ENCODE measurements around the gene PCDHGC4.

The PCDHGC4 gene

GRCh38 chr5:141465351-141465750 lies 19.5 kb upstream of the PCDHGC4 start:
- Histone ChIP-seq H3K4me3 (no peak overlapping the region), H3K27me3 (no peaks in the 10 kb centered on the region), H3K36me3 (no peaks in the 10 kb centered on the region), H3K9me3 (no peaks in the 10 kb centered on the region), H3K27ac (no peak overlapping the region), H3K4me1 (no peaks in the 10 kb centered on the region)
- intact Hi-C loops (cut with DNase I; ENCODE audit: low total_unique reads): no loop called here
- TF ChIP-seq, protein P1, sequence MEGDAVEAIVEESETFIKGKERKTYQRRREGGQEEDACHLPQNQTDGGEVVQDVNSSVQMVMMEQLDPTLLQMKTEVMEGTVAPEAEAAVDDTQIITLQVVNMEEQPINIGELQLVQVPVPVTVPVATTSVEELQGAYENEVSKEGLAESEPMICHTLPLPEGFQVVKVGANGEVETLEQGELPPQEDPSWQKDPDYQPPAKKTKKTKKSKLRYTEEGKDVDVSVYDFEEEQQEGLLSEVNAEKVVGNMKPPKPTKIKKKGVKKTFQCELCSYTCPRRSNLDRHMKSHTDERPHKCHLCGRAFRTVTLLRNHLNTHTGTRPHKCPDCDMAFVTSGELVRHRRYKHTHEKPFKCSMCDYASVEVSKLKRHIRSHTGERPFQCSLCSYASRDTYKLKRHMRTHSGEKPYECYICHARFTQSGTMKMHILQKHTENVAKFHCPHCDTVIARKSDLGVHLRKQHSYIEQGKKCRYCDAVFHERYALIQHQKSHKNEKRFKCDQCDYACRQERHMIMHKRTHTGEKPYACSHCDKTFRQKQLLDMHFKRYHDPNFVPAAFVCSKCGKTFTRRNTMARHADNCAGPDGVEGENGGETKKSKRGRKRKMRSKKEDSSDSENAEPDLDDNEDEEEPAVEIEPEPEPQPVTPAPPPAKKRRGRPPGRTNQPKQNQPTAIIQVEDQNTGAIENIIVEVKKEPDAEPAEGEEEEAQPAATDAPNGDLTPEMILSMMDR (IDR thresholded peaks at IDR 0.05): no peak
- DNase-seq: no peak

DNA sequence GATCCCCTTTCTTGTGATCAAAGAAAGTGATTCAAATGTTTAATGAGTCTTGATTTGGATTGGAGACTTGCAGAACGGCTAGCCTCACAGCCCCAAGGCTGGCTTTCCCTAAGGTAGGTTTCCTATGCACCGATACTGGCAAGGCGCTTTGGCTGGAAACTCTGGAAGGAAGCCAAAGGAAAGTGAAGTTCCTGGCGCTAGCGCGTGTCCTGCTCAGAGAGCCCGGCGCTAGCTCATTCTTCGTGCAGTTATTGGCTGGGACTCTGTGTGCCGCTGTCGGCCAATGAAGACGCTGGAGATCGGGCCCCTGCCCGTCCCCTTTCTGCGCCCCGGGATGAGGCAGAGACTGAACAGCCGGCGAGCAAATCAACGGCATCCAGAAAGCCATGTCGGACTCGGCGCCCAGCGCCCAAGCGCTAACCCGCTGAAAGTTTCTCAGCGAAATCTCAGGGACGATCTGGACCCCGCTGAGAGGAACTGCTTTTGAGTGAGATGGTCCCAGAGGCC lies 9.2 kb upstream of the PCDHGC4 start, which contains the start of gene PCDHGC3:
PCDHGC3 (plus strand) TSS at position 342 of the 507 bp plus-strand sequence; CDS start at position 493, 151 bp downstream.
- H3K27me3 ChIP-seq: no peaks in the 10 kb centered on the region
- H3K4me3 ChIP-seq: peak within 1 kb of the TSS; percentile 69 to 74
- H3K36me3 ChIP-seq: no peaks in the 10 kb centered on the region
- intact Hi-C loops (cut with DNase I; ENCODE audit: low total_unique reads): loop anchor here (2.0 to 5.0 kb wide), 2 partner anchors 37 to 49 kb away; no protein-coding TSS in a partner anchor
- H3K4me1 ChIP-seq: peaks cover 0 to 46% (median 37%) of the 10 kb centered on the region in 4 donors
- peak; percentile 93 to 96 for DNase-seq
- peak within 1 kb of the TSS; percentile 84 to 87 for H3K27ac ChIP-seq
- TF ChIP-seq, protein P1 (IDR thresholded peaks at IDR 0.05): peak; percentile 24 to 56
- H3K9me3 ChIP-seq: no peaks in the 10 kb centered on the region

- Histone ChIP-seq H3K4me3 (peak overlapping the region; percentile 69 to 74), H3K9me3 (no peaks in the 10 kb centered on the region), H3K36me3 (no peaks in the 10 kb centered on the region), H3K4me1 (peaks cover 0 to 53% (median 39%) of the 10 kb centered on the region in 4 donors), H3K27ac (peak overlapping the region; percentile 84 to 87), H3K27me3 (no peaks in the 10 kb centered on the region)
- TF ChIP-seq, protein P1 (IDR thresholded peaks at IDR 0.05): no peak
- peak; percentile 68 to 83 for DNase-seq
- intact Hi-C loops (cut with DNase I; ENCODE audit: low total_unique reads): loop anchor here (5.0 kb wide), 1 partner anchor 36 kb away; no protein-coding TSS in a partner anchor
These were observed 8.5 kb upstream of the PCDHGC4 start for GRCh38 chr5:141476132-141476911.

GRCh38 chr5:141477044-141477575 lies 7.7 kb upstream of the PCDHGC4 start:
- Histone ChIP-seq H3K36me3 (no peaks in the 10 kb centered on the region), H3K4me3 (peak overlapping the region; percentile 69 to 74)

DNA sequence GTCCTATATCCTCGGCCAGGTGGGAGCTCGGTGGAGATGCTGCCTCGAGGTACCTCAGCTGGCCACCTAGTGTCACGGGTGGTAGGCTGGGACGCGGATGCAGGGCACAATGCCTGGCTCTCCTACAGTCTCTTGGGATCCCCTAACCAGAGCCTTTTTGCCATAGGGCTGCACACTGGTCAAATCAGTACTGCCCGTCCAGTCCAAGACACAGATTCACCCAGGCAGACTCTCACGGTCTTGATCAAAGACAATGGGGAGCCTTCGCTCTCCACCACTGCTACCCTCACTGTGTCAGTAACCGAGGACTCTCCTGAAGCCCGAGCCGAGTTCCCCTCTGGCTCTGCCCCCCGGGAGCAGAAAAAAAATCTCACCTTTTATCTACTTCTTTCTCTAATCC lies 7.0 kb upstream of the PCDHGC4 start:
- Histone ChIP-seq H3K27ac (peak overlapping the region in 1 of 2 donors; percentile 84), H3K4me1 (peaks cover 0 to 59% (median 39%) of the 10 kb centered on the region in 4 donors)
- intact Hi-C loops (cut with DNase I; ENCODE audit: low total_unique reads): loop anchor here (5.0 kb wide), 1 partner anchor 34 kb away; no protein-coding TSS in a partner anchor

More at GRCh38 chr5:141477044-141477575, 7.7 kb upstream of the PCDHGC4 start:
- Histone ChIP-seq H3K27me3 (no peaks in the 10 kb centered on the region), H3K4me1 (peaks cover 0 to 56% (median 39%) of the 10 kb centered on the region in 4 donors), H3K27ac (peak overlapping the region; percentile 84 to 87), H3K9me3 (no peaks in the 10 kb centered on the region)
- no peak for DNase-seq
- TF ChIP-seq, protein P1 (IDR thresholded peaks at IDR 0.05): no peak
- intact Hi-C loops (cut with DNase I; ENCODE audit: low total_unique reads): loop anchor here (5.0 kb wide), 1 partner anchor 35 kb away; no protein-coding TSS in a partner anchor

More for the DNA sequence above, 7.0 kb upstream of the PCDHGC4 start:
- no peaks in the 10 kb centered on the region for H3K9me3 ChIP-seq
- DNase-seq: no peak
- H3K36me3 ChIP-seq: no peaks in the 10 kb centered on the region
- TF ChIP-seq, protein P1 (IDR thresholded peaks at IDR 0.05): no peak
- H3K27me3 ChIP-seq: no peaks in the 10 kb centered on the region
- H3K4me3 ChIP-seq: peak overlapping the region; percentile 69 to 74

Measured in tibial artery (tissue), 4 donors.